Measurements from ENCODE around the gene NUP214. TPM values are rescaled to one million over a fixed set of nuclear protein-coding genes. Genes with fewer than 3 reads are reported as not detected.

Gene NUP214
- polyA plus RNA-seq, 1 of the 3 experiments (the other 2 are of a cell fraction) = 8.0 TPM

DNA sequence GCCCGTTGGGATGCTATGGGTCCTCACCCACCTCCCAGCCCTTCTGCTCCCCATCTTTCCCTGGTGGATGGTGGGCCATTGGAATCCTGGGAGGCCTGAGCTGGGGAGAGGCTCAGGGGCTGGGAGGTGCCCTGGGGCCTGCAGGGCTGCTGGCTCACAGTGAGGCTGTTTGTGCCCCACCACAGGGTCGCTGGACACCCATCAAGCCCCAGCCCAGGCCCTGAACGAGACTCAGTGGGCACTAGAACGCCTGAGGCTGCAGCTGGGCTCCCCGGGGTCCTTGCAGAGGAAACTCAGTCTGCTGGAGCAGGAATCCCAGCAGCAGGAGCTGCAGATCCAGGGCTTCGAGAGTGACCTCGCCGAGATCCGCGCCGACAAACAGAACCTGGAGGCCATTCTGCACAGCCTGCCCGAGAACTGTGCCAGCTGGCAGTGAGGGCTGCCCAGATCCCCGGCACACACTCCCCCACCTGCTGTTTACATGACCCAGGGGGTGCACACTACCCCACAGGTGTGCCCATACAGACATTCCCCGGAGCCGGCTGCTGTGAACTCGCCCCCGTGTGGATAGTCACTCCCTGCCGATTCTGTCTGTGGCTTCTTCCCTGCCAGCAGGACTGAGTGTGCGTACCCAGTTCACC, 33.9 kb upstream of the NUP214 start:
- H3K36me3 ChIP-seq (replicated peaks in 1 of 2; ENCODE audit: control insufficient read depth in 1 of 2, insufficient read depth in 2 of 2, low read length in 1 of 2) = no peaks in the 10 kb centered on the region
- no peaks in the 10 kb centered on the region for H3K9me3 ChIP-seq
- no peaks in the 10 kb centered on the region for H3F3A ChIP-seq (replicated peaks; ENCODE audit: insufficient read depth)
- H3K4me2 ChIP-seq = no peak overlapping the region
- no peaks in the 10 kb centered on the region for H3K79me2 ChIP-seq (ENCODE audit: insufficient read depth)
- H2AFZ ChIP-seq (ENCODE audit: low read depth) = no peak overlapping the region
- no peaks in the 10 kb centered on the region for H4K20me1 ChIP-seq (ENCODE audit: insufficient read depth)
- no peak overlapping the region for H3K27ac ChIP-seq (ENCODE audit: low read depth in 2 of 2, low read length in 1 of 2)
- ChIA-PET POLR2A (no interaction called here), CTCF (interaction anchor here (1.1 to 1.2 kb wide), 3 partner anchors 12 to 245 kb away, joined by 3 to 4 read pairs (median 3); no protein-coding TSS in a partner anchor)
- no peak overlapping the region for H3K9ac ChIP-seq
- no peak overlapping the region for H3K4me3 ChIP-seq (ENCODE audit: low read depth in 2 of 2, low read length in 1 of 2)
- peaks cover 16% of the 10 kb centered on the region for H3K27me3 ChIP-seq (ENCODE audit: insufficient read depth)
- 62% methylated on average over 4 of the region's 19 CpGs for WGBS (ENCODE audit: low lambda C conversion rate)
- TF ChIP-seq YY1 (IDR thresholded peaks at IDR 0.05; ENCODE audit: low read depth) (no peak), CTCF (IDR thresholded peaks at IDR 0.05) (no peak), RCOR1 (IDR thresholded peaks at IDR 0.05; ENCODE audit: low read length) (no peak), RFX5 (IDR thresholded peaks at IDR 0.05; ENCODE audit: low read length) (no peak), GATA2 (CRISPR knock-in tag; IDR thresholded peaks at IDR 0.05) (no peak), CHD2 (IDR thresholded peaks at IDR 0.05; ENCODE audit: low read length, partially characterized antibody) (no peak), POLR2AphosphoS5 (IDR thresholded peaks at IDR 0.05; ENCODE audit: low read depth, low read length) (no peak), ELF1 (IDR thresholded peaks at IDR 0.05) (no peak), TAF1 (IDR thresholded peaks at IDR 0.05; ENCODE audit: borderline replicate concordance, low read depth, low read length) (no peak)
- TF ChIP-seq, protein P1, sequence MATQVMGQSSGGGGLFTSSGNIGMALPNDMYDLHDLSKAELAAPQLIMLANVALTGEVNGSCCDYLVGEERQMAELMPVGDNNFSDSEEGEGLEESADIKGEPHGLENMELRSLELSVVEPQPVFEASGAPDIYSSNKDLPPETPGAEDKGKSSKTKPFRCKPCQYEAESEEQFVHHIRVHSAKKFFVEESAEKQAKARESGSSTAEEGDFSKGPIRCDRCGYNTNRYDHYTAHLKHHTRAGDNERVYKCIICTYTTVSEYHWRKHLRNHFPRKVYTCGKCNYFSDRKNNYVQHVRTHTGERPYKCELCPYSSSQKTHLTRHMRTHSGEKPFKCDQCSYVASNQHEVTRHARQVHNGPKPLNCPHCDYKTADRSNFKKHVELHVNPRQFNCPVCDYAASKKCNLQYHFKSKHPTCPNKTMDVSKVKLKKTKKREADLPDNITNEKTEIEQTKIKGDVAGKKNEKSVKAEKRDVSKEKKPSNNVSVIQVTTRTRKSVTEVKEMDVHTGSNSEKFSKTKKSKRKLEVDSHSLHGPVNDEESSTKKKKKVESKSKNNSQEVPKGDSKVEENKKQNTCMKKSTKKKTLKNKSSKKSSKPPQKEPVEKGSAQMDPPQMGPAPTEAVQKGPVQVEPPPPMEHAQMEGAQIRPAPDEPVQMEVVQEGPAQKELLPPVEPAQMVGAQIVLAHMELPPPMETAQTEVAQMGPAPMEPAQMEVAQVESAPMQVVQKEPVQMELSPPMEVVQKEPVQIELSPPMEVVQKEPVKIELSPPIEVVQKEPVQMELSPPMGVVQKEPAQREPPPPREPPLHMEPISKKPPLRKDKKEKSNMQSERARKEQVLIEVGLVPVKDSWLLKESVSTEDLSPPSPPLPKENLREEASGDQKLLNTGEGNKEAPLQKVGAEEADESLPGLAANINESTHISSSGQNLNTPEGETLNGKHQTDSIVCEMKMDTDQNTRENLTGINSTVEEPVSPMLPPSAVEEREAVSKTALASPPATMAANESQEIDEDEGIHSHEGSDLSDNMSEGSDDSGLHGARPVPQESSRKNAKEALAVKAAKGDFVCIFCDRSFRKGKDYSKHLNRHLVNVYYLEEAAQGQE (IDR thresholded peaks at IDR 0.05; ENCODE audit: low read depth, low read length) = no peak
- TF ChIP-seq, protein P2, sequence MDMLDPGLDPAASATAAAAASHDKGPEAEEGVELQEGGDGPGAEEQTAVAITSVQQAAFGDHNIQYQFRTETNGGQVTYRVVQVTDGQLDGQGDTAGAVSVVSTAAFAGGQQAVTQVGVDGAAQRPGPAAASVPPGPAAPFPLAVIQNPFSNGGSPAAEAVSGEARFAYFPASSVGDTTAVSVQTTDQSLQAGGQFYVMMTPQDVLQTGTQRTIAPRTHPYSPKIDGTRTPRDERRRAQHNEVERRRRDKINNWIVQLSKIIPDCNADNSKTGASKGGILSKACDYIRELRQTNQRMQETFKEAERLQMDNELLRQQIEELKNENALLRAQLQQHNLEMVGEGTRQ (IDR thresholded peaks at IDR 0.05; ENCODE audit: borderline replicate concordance, low read depth, low read length) = no peak
- H3K9me2 ChIP-seq = no peaks in the 10 kb centered on the region
- no peak for DNase-seq
- H3K4me1 ChIP-seq (ENCODE audit: control insufficient read depth in 1 of 2, insufficient read depth in 2 of 2, low read depth in 1 of 2, low read length in 1 of 2) = peaks cover 0 to 20% of the 10 kb centered on the region in 2 experiments; a peak in 1 of 4 replicates

All from SK-N-SH (cell line).